Measurements from ENCODE around the gene TMEM205. TPM values are rescaled to one million over a fixed set of nuclear protein-coding genes. Genes with fewer than 3 reads are reported as not detected.

TMEM205 gene
- total RNA-seq (100 to 1,000 TPM; 131 to 291 (median 194) TPM), polyA plus RNA-seq (10 to 100 TPM; 11.1 to 74.9 (median 25.2) TPM)

DNA sequence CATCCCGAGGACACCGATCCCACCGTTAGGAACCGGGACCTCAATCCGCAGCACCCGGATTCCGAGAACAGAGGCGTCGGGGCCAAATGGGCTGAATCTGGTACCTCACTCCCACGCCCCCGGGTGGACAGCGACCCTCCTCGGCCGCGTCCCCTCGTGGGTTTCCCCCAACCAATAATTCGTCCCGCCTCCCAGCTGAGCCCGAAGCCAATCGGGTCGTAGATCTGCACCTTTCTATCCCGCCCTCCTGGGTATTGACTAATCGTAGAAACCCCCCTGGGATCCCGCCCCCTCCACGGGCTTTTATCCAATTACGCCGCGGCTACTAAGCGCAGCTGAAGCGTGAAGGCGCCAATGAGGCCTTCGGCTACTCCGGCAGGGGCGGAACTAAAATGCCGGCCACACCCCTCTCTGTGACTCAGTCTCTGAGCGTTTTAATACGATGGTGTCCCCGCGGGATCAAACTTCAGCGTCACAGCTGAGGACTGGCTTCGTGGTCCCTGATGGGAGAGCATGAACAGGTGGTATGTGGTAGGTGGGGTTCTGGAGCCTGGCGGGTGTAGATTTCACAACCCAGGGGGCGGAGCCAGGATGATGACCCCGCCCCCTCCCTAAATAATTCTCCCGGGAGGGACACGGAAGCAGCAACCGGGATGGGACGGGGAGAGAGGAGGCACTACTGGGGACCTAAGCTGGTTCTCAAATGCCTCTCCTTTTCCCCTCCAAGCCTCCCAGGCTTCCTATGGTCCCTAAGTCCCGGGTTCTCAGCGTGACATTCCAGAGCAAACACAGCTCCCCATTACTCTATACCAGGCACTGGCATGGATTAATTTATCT, at the start of gene TMEM205, which contains the start of gene CCDC159:
Gene TMEM205, minus strand, starts transcription at position 165 of the 837 bp plus-strand sequence. CDS start 649 bp downstream, outside the sequence.
Gene CCDC159, plus strand, starts transcription at position 416 of the 837 bp plus-strand sequence. Its CDS starts 88 bp downstream, at position 504.
- Histone ChIP-seq H3K4me3 (peak within 1 kb of the TSS; percentile 58 to 82 (median 74)), H3K36me3 (peaks cover 0 to 14% (median 3%) of the 10 kb centered on the region in 4 donors), H3K4me1 (peaks cover 0 to 34% (median 30%) of the 10 kb centered on the region in 4 donors), H3K27me3 (no peaks in the 10 kb centered on the region), H3K9me3 (no peaks in the 10 kb centered on the region), H3K27ac (peak within 1 kb of the TSS; percentile 84 to 94 (median 92))
- 0 to 1% methylated on average over 50 of the region's 50 CpGs for WGBS, 2 donors
- TF ChIP-seq EP300 (IDR thresholded peaks at IDR 0.05), result peak in 2 of 4 donors; percentile 24 to 65
- TF ChIP-seq POLR2A (IDR thresholded peaks at IDR 0.05), result peak; percentile 79 to 80
- TF ChIP-seq POLR2AphosphoS5 (IDR thresholded peaks at IDR 0.05), result peak; percentile 93 to 94 (median 93)
- TF ChIP-seq CTCF (IDR thresholded peaks at IDR 0.05), result no peak
- intact Hi-C loops (cut with DNase I), result no loop called here
- peak; percentile 100 for DNase-seq

- DNase-seq, result no peak
- Histone ChIP-seq H3K36me3 (no peaks in the 10 kb centered on the region), H3K4me1 (no peaks in the 10 kb centered on the region), H3K27ac (no peak overlapping the region), H3K9me3 (no peaks in the 10 kb centered on the region), H3K4me3 (no peak overlapping the region), H3K27me3 (no peaks in the 10 kb centered on the region)
- TF ChIP-seq CTCF (IDR thresholded peaks at IDR 0.05) (no peak), POLR2A (IDR thresholded peaks at IDR 0.05) (no peak), POLR2AphosphoS5 (IDR thresholded peaks at IDR 0.05) (no peak), EP300 (IDR thresholded peaks at IDR 0.05) (no peak)
- WGBS, 2 donors, result 85% methylated on average over 4 of the region's 4 CpGs
- intact Hi-C loops (cut with DNase I), result no loop called here
Observed at GRCh38 chr19:11390933-11391680, 45.0 kb upstream of the TMEM205 start.

- intact Hi-C loops (cut with DNase I), result no loop called here
- Histone ChIP-seq H3K4me3 (no peak overlapping the region), H3K36me3 (no peaks in the 10 kb centered on the region), H3K27me3 (no peaks in the 10 kb centered on the region), H3K4me1 (no peaks in the 10 kb centered on the region), H3K9me3 (no peaks in the 10 kb centered on the region), H3K27ac (no peak overlapping the region)
- DNase-seq, result no peak
- TF ChIP-seq CTCF (IDR thresholded peaks at IDR 0.05) (no peak), POLR2AphosphoS5 (IDR thresholded peaks at IDR 0.05) (no peak), EP300 (IDR thresholded peaks at IDR 0.05) (no peak), POLR2A (IDR thresholded peaks at IDR 0.05) (no peak)
- 92 to 95% methylated on average over 2 of the region's 2 CpGs for WGBS, 2 donors
Observed at GRCh38 chr19:11390359-11390758, 44.3 kb upstream of the TMEM205 start.

DNA sequence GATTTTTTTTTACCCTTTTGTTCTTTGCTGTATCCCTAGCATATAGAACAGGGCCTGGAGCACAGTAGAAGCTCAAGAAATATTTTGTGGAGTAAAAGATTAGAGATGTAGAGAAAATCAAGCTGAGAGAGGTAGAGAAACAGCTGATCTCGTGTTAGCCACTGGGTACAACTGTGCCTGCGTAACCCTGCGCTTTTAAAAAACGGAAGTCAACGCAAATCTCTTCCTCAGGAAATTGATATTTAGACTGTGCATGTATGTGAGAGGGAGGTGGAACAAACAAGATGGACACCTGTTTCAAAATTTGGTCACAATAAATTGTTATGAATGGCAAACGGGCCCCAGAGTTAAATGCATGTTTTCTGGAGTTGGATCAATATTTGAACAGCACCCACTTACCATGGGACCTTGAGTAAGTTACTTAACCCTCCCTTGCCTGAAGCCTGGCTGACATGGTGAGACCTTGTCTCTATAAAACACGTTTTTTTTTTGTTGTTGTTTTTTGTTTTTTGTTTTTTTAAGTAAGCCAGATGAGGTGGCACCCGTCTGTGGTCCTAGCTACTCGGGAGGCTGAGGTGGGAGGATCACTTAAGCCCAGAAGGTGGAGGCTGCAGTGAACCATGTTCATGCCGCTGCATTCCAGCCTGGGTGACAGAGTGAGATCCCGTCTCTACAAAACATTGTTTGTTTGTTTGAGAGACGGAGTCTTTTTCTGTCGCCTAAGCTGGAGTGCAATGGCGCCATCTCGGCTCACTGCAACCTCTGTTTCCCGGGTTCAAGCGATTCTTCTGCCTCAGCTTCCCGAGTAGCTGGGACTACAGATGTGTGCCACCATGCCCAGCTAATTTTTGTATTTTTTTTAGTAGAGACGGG, 41.3 kb upstream of the TMEM205 start:
- Histone ChIP-seq H3K9me3 (no peaks in the 10 kb centered on the region), H3K4me3 (no peak overlapping the region), H3K27me3 (peaks cover 11 to 20% (median 20%) of the 10 kb centered on the region in 3 donors), H3K36me3 (no peaks in the 10 kb centered on the region), H3K4me1 (peaks cover 0 to 20% (median 19%) of the 10 kb centered on the region in 4 donors), H3K27ac (no peak overlapping the region)
- no peak for DNase-seq
- intact Hi-C loops (cut with DNase I), result no loop called here
- 67 to 76% methylated on average over 19 of the region's 19 CpGs for WGBS, 2 donors
- TF ChIP-seq POLR2AphosphoS5 (IDR thresholded peaks at IDR 0.05) (no peak), EP300 (IDR thresholded peaks at IDR 0.05) (no peak), CTCF (IDR thresholded peaks at IDR 0.05) (no peak), POLR2A (IDR thresholded peaks at IDR 0.05) (no peak)

All from sigmoid colon (tissue), 7 donors.